GM18907 (cell line): ENCODE data around the gene NUDCD3.
A peak's percentile ranks its signal among the peaks of the same experiment; 100 is the strongest.

Source experiments
- ATAC-seq: cut with Tn5 transposase; IDR thresholded peaks from one replicate; pipeline ENCODE4 v1.9.1; 2021; ENCODE audit warnings: mild to moderate bottlenecking, moderate library complexity; ENCODE audit not compliant: unreplicated experiment

NUDCD3 gene

GRCh38 chr7:44482502-44483485 is 7.7 kb downstream of the NUDCD3 start:
- no peak for ATAC-seq

GRCh38 chr7:44477938-44478337 is 12.5 kb downstream of the NUDCD3 start:
- ATAC-seq = no peak

GRCh38 chr7:44477063-44477830 is 13.2 kb downstream of the NUDCD3 start:
- peak; percentile 80 for ATAC-seq

- no peak for ATAC-seq
Observed at GRCh38 chr7:44476313-44476712, 14.1 kb downstream of the NUDCD3 start.

- ATAC-seq = no peak
Observed at GRCh38 chr7:44473295-44473694, 17.2 kb downstream of the NUDCD3 start.

- no peak for ATAC-seq
Observed at GRCh38 chr7:44472843-44473242, 17.6 kb downstream of the NUDCD3 start.

GRCh38 chr7:44471850-44472249 is 18.6 kb downstream of the NUDCD3 start:
- no peak for ATAC-seq

GRCh38 chr7:44471436-44471835 is 19.0 kb downstream of the NUDCD3 start:
- ATAC-seq = no peak

- no peak for ATAC-seq
Observed at GRCh38 chr7:44470628-44471245, 19.7 kb downstream of the NUDCD3 start.

GRCh38 chr7:44470135-44470479 is 20.4 kb downstream of the NUDCD3 start:
- ATAC-seq = no peak

GRCh38 chr7:44469461-44470134 is 20.9 kb downstream of the NUDCD3 start:
- no peak for ATAC-seq

- no peak for ATAC-seq
Observed at GRCh38 chr7:44467217-44467548, 23.3 kb downstream of the NUDCD3 start.

- no peak for ATAC-seq
Observed at GRCh38 chr7:44466300-44467216, 23.9 kb downstream of the NUDCD3 start.

- no peak for ATAC-seq
Observed at GRCh38 chr7:44465490-44465889, 25.0 kb downstream of the NUDCD3 start.

- ATAC-seq = no peak
Observed at GRCh38 chr7:44463169-44463808, 27.2 kb downstream of the NUDCD3 start.

- ATAC-seq = no peak
Observed at GRCh38 chr7:44461387-44461786, 29.1 kb downstream of the NUDCD3 start.

- ATAC-seq = peak; percentile 97
Observed at GRCh38 chr7:44460325-44460724, 30.1 kb downstream of the NUDCD3 start.

GRCh38 chr7:44455155-44455554 is 35.3 kb downstream of the NUDCD3 start:
- no peak for ATAC-seq

- ATAC-seq = no peak
Observed at GRCh38 chr7:44454348-44454747, 36.1 kb downstream of the NUDCD3 start.

- ATAC-seq = no peak
Observed at GRCh38 chr7:44451123-44451522, 39.3 kb downstream of the NUDCD3 start.
